ENCODE data around the gene PFAS.

PFAS gene

GRCh38 chr17:8227238-8227581 is 21.9 kb upstream of the PFAS start:
- no peak for DNase-seq (ENCODE audit: low read depth)

GRCh38 chr17:8231701-8232100 is 17.4 kb upstream of the PFAS start:
- DNase-seq (ENCODE audit: low read depth), result no peak

- no peak for DNase-seq (ENCODE audit: low read depth)
Observed at GRCh38 chr17:8234361-8235270, 14.5 kb upstream of the PFAS start.

- DNase-seq (ENCODE audit: low read depth), result no peak
Observed at GRCh38 chr17:8235676-8236075, 13.4 kb upstream of the PFAS start.

GRCh38 chr17:8237175-8237574 is 11.9 kb upstream of the PFAS start:
- no peak for DNase-seq (ENCODE audit: low read depth)

GRCh38 chr17:8237886-8238285 is 11.2 kb upstream of the PFAS start:
- no peak for DNase-seq (ENCODE audit: low read depth)

GRCh38 chr17:8243827-8244226 is 5.3 kb upstream of the PFAS start:
- DNase-seq (ENCODE audit: low read depth), result no peak

- no peak for DNase-seq (ENCODE audit: low read depth)
Observed at GRCh38 chr17:8244768-8245167, 4.3 kb upstream of the PFAS start.

- DNase-seq (ENCODE audit: low read depth), result no peak
Observed at GRCh38 chr17:8249621-8250500, 772 bp downstream of the PFAS start.

GRCh38 chr17:8251411-8251810 is 2.3 kb downstream of the PFAS start:
- peak; percentile 68 for DNase-seq (ENCODE audit: low read depth)

- no peak for DNase-seq (ENCODE audit: low read depth)
Observed at GRCh38 chr17:8253801-8254200, 4.7 kb downstream of the PFAS start.

- no peak for DNase-seq (ENCODE audit: low read depth)
Observed at GRCh38 chr17:8254881-8255280, 5.8 kb downstream of the PFAS start.

GRCh38 chr17:8255499-8255898 is 6.4 kb downstream of the PFAS start:
- DNase-seq (ENCODE audit: low read depth), result no peak

- DNase-seq (ENCODE audit: low read depth), result no peak
Observed at GRCh38 chr17:8256291-8256690, 7.2 kb downstream of the PFAS start.

- DNase-seq (ENCODE audit: low read depth), result no peak
Observed at GRCh38 chr17:8256691-8257090, 7.6 kb downstream of the PFAS start.

GRCh38 chr17:8257801-8258200 is 8.7 kb downstream of the PFAS start:
- no peak for DNase-seq (ENCODE audit: low read depth)

- no peak for DNase-seq (ENCODE audit: low read depth)
Observed at GRCh38 chr17:8264320-8264719, 15.2 kb downstream of the PFAS start.

GRCh38 chr17:8264836-8265542 is 15.9 kb downstream of the PFAS start:
- DNase-seq (ENCODE audit: low read depth), result no peak

GRCh38 chr17:8266648-8267479 is 17.8 kb downstream of the PFAS start:
- DNase-seq (ENCODE audit: low read depth), result no peak

GRCh38 chr17:8267480-8268147 is 18.5 kb downstream of the PFAS start:
- no peak for DNase-seq (ENCODE audit: low read depth)
